K562 (cell line): ENCODE measurements around the gene LRRC8E. TPM values are rescaled to one million over a fixed set of nuclear protein-coding genes. Genes with fewer than 3 reads are reported as not detected.
A peak's percentile ranks its signal among the peaks of the same experiment; 100 is the strongest.

Source experiments
- ATAC-seq: fragments of 200-7000 bp; cut with Tn5 transposase; 3 replicates; pipeline ENCODE4 v1.9.1; 2020; ENCODE audit warnings: moderate library complexity
- BruUV-seq: library from RNA; stranded (reverse); fragments of 400-500 nt; replicated peaks from 2 replicates; lab custom pipeline; 2021; lab: Mats Ljungman, UMichigan
- CTCF ChIA-PET: fragments of 300-600 bp; formaldehyde crosslinking; extraction: SDS; loops from one replicate; lab custom pipeline; 2021; ENCODE audit warnings: low intra/inter-chr PET ratio; lab: Yijun Ruan, JAX
- POLR2A ChIA-PET: fragments of 300-600, 350-650 bp; sonication (Branson Sonifier 250); formaldehyde crosslinking; extraction: SDS; loops from one replicate; lab custom pipeline; 2021; ENCODE audit warnings: antibody characterized with exemption, inconsistent platforms; lab: Yijun Ruan, JAX
- DNase-seq, 4 experiments: peaks; one replicate each; pipeline versions ENCODE4 v3.0.0 to v3.0.0-alpha.2; 2011 to 2018; ENCODE audit warnings: low spot score in 3 of 4, mixed read lengths in 3 of 4; ENCODE audit errors: extremely low read depth in 1 of 4
- FAIRE-seq: peaks from 2 replicates; lab custom pipeline; 2011; peaks lifted over from hg19 to GRCh38; lab: Jason Lieb, UNC
- H2AFZ ChIP-seq: 2 replicates; pipeline ENCODE4 v1.6.0; 2011; ENCODE audit warnings: low read depth, low read length, control low read depth, inconsistent platforms
- H3K27ac ChIP-seq: fragments of 200-600 bp; 3 replicates; pipeline ENCODE4 v1.8.0; 2011; ENCODE audit warnings: low read depth, mild to moderate bottlenecking, control low read depth, inconsistent platforms, low read length, moderate library complexity, mixed read lengths; ENCODE audit errors: extremely low read depth
- H3K27me3 ChIP-seq, 2 experiments: fragments of 300-600 bp in 1 of 2; 2 replicates in 1 of 2; 3 replicates in 1 of 2; pipeline versions ENCODE4 v1.6.0 to v1.8.0; 2011; ENCODE audit warnings: inconsistent platforms in 2 of 2, low read length in 2 of 2, mild to moderate bottlenecking in 1 of 2, mixed read lengths in 1 of 2, moderate library complexity in 1 of 2; ENCODE audit not compliant: control insufficient read depth in 2 of 2, insufficient read depth in 2 of 2
- H3K36me3 ChIP-seq: fragments of 300-600 bp; 3 replicates; pipeline ENCODE4 v1.8.0; 2011; ENCODE audit warnings: mild to moderate bottlenecking, low read length, inconsistent platforms; ENCODE audit not compliant: control insufficient read depth, insufficient read depth
- H3K4me1 ChIP-seq, 2 experiments: fragments of 200-600 bp in 1 of 2; replicated peaks in 1 of 2; 2 replicates in 1 of 2; 3 replicates in 1 of 2; pipeline versions ENCODE4 v1.5.1 to v1.8.0; 2011; ENCODE audit warnings: inconsistent platforms in 2 of 2, low read length in 2 of 2, mild to moderate bottlenecking in 1 of 2, mixed read lengths in 1 of 2, moderate library complexity in 1 of 2; ENCODE audit not compliant: control insufficient read depth in 2 of 2, insufficient read depth in 2 of 2
- H3K4me2 ChIP-seq: 2 replicates; pipeline ENCODE4 v1.6.1; 2011; ENCODE audit warnings: low read length, control low read depth, inconsistent platforms, mixed read lengths; ENCODE audit not compliant: insufficient read depth
- H3K4me3 ChIP-seq: fragments of 200-600 bp; sonication (generic), shearing (Covaris generic); 2 replicates; pipeline ENCODE4 v1.5.1; 2016; ENCODE audit warnings: control low read depth, inconsistent platforms
- H3K79me2 ChIP-seq: fragments of 200-600 bp; 3 replicates; pipeline ENCODE4 v1.8.0; 2011; ENCODE audit warnings: low read length, inconsistent platforms; ENCODE audit not compliant: control insufficient read depth, insufficient read depth
- H3K9ac ChIP-seq, 2 experiments: 2 replicates each; pipeline versions ENCODE4 v1.6.0 to v1.6.1; 2011; ENCODE audit warnings: low read depth in 2 of 2, low read length in 2 of 2, control low read depth in 1 of 2, inconsistent platforms in 1 of 2, mild to moderate bottlenecking in 1 of 2, mixed read lengths in 1 of 2; ENCODE audit not compliant: insufficient read depth in 1 of 2
- H3K9me1 ChIP-seq: one replicate; pipeline ENCODE4 v1.6.0; 2011; ENCODE audit warnings: inconsistent platforms, mild to moderate bottlenecking, low read length, moderate library complexity; ENCODE audit not compliant: control insufficient read depth, insufficient read depth
- H3K9me3 ChIP-seq: replicated peaks from 2 replicates; pipeline ENCODE4 v1.5.1; 2011; ENCODE audit warnings: low read depth, low read length, inconsistent platforms; ENCODE audit not compliant: control insufficient read depth, insufficient read depth
- H4K20me1 ChIP-seq: replicated peaks from 2 replicates; pipeline ENCODE4 v1.6.1; 2011; ENCODE audit warnings: low read length, inconsistent platforms, mixed read lengths; ENCODE audit not compliant: control insufficient read depth, insufficient read depth
- CC2D1A ChIP-seq: fragments of 450-650 bp; IDR thresholded peaks from 2 replicates; pipeline ENCODE4 v1.6.1; 2017; ENCODE audit warnings: mild to moderate bottlenecking
- DMBX1 ChIP-seq: fragments of 250-450 bp; sonication (Bioruptor Pico); IDR thresholded peaks from 2 replicates; pipeline ENCODE4 v1.8.0; 2022; ENCODE audit warnings: inconsistent platforms, mild to moderate bottlenecking, moderate library complexity, borderline replicate concordance
- HBP1 ChIP-seq: fragments of 450-650 bp; formaldehyde crosslinking; IDR thresholded peaks from 2 replicates; pipeline ENCODE4 v1.4.0; 2022; ENCODE audit warnings: missing genetic modification characterization
- HDAC1 ChIP-seq, 2 experiments: fragments of 450-650 bp; IDR thresholded peaks; 2 replicates each; pipeline ENCODE4 v1.6.1; 2016 to 2017; ENCODE audit warnings: inconsistent platforms in 1 of 2, mild to moderate bottlenecking in 1 of 2, moderate library complexity in 1 of 2
- HMGN3 ChIP-seq: IDR thresholded peaks from 2 replicates; pipeline ENCODE4 v1.6.1; 2011; ENCODE audit warnings: borderline replicate concordance, low read depth, mild to moderate bottlenecking, mixed read lengths, low read length; ENCODE audit not compliant: insufficient read length; ENCODE audit errors: extremely low read depth
- NELFE ChIP-seq: IDR thresholded peaks from 2 replicates; pipeline ENCODE4 v1.6.1; 2011; ENCODE audit warnings: mild to moderate bottlenecking; ENCODE audit not compliant: insufficient read depth, insufficient read length
- PCBP1 ChIP-seq: fragments of 200-400 bp; formaldehyde crosslinking; IDR thresholded peaks from 2 replicates; pipeline ENCODE4 v1.6.1; 2018; ENCODE audit warnings: mild to moderate bottlenecking, low read depth, low read length; ENCODE audit not compliant: poor library complexity, severe bottlenecking
- POLR3A ChIP-seq: IDR thresholded peaks from 2 replicates; pipeline ENCODE4 v1.6.1; 2011; ENCODE audit warnings: borderline replicate concordance, mild to moderate bottlenecking, moderate library complexity; ENCODE audit not compliant: insufficient read length, insufficient read depth; ENCODE audit errors: extremely low read depth
- USF1 ChIP-seq: sonication (generic); formaldehyde crosslinking; IDR thresholded peaks from 2 replicates; pipeline ENCODE4 v1.9.0; 2022; ENCODE audit warnings: mild to moderate bottlenecking, missing genetic modification reagents
- ZNF239 ChIP-seq: fragments of 250-450 bp; sonication (Bioruptor Pico); IDR thresholded peaks from 2 replicates; pipeline ENCODE4 v1.4.0; 2020; ENCODE audit warnings: mild to moderate bottlenecking
- ZNF57 ChIP-seq: fragments of 450-650 bp; formaldehyde crosslinking; IDR thresholded peaks from 2 replicates; pipeline ENCODE4 v1.4.0; 2020; ENCODE audit warnings: mild to moderate bottlenecking, moderate library complexity
- whole genome bisulfite sequencing: fragments of 100-300 bp; shearing (Covaris generic); methylation state at CpG from one replicate; pipeline ENCODE4 v1.1.6; 2016; ENCODE audit warnings: low coverage, mixed read lengths; ENCODE audit not compliant: insufficient coverage; ENCODE audit errors: missing lambda C conversion rate; 5-methylcytosine and 5-hydroxymethylcytosine counted together
- in situ Hi-C: fragments of 300-500 bp; cut with MboI; formaldehyde crosslinking; loops from 4 replicates; pipeline ENCODE4 v1.15.0; 2018; ENCODE audit warnings: inconsistent platforms, mixed read lengths
- intact Hi-C: fragments of 100-400 bp; cut with micrococcal nuclease; formaldehyde crosslinking; loops from 2 replicates; pipeline ENCODE4 v1.14.2; 2022
- polyA plus RNA-seq, 8 experiments: library from polyadenylated mRNA; depleted of rRNA in 4 of 8; stranded (reverse) in 5 of 8; unstranded in 3 of 8; fragments of >200 nt; fragmentation: Nextera tagmentation in 2 of 8; fragmentation: Illumina TruSeq in 1 of 8; extraction: Ambion mirVana in 2 of 8; extraction: Trizol in 1 of 8; gene quantifications; 2 replicates each; pipeline versions ENCODE4 v1.2.1 to v1.2.3, GENCODE V29; 2011 to 2014; ENCODE audit warnings: inconsistent platforms in 1 of 8, missing spikeins in 1 of 8
- total RNA-seq, 7 experiments: library from RNA; depleted of rRNA in 6 of 7; stranded (reverse); fragments of >200 nt in 6 of 7; fragmentation: Illumina TruSeq in 2 of 7; extraction: Trizol in 2 of 7; gene quantifications; 2 replicates each; pipeline versions ENCODE4 v1.2.1 to v1.2.3, GENCODE V29; 2011 to 2021; ENCODE audit warnings: low replicate concordance in 1 of 7
- TF ChIP-seq, protein P1 (sequence below): fragments of 450-650 bp; conservative IDR thresholded peaks from 2 replicates; pipeline ENCODE4 v1.6.1; 2016; ENCODE audit warnings: missing genetic modification characterization, low read depth, mild to moderate bottlenecking, missing compliant biosample characterization, moderate library complexity
- TF ChIP-seq, protein P2 (sequence below): fragments of 450-650 bp; IDR thresholded peaks from 2 replicates; pipeline ENCODE4 v1.6.1; 2016; ENCODE audit warnings: antibody characterized with exemption

LRRC8E gene
- total and polyA plus RNA-seq, 9 of the 15 experiments (the other 6 are each of a cell fraction or from before 2014, with no cell fraction given) = 0.08 to 5.7 (median 3.5) TPM; not detected in 1

DNA sequence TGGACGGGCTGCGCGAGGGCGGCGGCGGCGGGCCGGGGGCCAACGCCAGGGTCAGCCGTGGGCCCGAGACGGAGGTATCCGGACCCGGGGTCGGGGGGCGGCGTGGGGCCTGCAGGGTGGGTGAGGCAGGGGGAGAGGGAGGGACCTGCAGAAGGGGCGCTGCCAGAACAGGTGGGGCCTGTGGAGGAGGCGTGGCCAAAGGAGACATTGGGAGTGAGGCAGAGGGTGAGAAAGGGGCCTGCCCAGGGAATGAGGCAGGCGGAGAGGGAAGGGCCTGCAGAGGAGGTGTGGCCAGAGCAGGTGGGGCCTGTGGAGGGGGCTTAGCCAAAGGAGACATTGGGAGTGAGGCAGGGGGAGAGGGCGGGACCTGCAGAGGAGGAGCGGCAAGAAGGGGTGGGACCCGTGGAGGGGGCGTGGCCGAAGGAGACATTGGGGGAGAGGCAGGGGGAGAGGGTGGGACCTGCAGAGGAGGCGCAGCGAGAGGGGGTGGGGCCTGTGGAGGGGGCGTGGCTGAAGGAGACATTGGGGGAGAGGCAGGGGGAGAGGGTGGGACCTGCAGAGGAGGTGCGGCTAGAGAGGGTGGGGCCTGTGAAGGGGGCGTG is 18.3 kb upstream of the LRRC8E start (continued):
- TF ChIP-seq HBP1 (CRISPR knock-in tag) (0 out of 2 replicates have a peak, but pooled peaks have one; percentile 40), NELFE (no peak), POLR3A (no peak), ZNF57 (CRISPR knock-in tag) (no peak), ZNF239 (CRISPR knock-in tag) (no peak)

DNA sequence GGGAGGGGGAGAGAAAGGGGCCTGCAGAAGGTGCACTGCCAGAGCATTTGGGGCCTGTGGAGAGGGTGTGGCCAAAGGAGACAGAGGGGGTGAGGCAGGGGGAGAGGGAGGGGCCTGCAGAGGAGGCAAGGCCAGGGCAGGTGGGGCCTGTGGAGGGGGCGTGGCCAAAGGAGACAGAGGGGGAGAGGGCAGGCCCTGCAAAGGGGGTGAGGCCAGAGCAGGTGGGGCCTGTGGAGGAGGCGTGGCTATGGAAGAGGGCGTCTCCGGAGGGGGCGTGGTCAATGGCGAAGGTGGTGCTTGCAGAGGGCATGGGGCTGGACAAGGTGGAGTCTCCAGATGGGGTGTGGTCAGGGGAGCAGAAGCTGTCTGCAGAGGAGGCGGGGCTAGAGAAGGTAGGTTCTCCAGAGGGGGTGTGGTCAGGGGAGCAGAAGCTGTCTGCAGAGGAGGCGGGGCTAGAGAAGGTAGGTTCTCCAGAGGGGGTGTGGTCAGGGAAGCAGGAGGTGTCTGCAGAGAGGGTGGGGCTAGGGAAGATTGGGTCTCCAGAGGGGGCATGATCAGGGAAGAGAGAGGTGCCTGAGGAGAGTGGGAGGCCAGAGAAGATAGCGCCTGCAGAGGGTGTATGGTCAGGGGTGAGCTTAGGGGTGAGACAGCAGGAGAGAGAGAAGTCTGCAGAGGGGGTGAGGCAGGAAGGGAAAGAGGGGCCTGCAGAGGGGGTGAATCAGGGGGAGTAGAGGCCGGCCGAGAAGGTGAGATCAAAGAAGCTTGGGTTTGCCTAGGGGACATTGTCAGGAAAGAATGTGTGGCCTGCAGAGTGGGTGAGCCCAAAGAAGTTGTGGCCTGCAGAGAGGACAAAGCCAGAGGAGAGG is 17.5 kb upstream of the LRRC8E start:
- POLR2A ChIA-PET = interaction anchor here (0.5 to 1.2 kb wide), 8 partner anchors 13 to 541 kb away, joined by 3 to 5 read pairs (median 4); partner anchors contain the start of gene SNAPC2
- H3K9me1 ChIP-seq = no peaks in the 10 kb centered on the region
- peaks cover 13% of the 10 kb centered on the region for H4K20me1 ChIP-seq
- peaks cover 10 to 81% of the 10 kb centered on the region in 2 experiments; a peak in 4 of 5 replicates for H3K4me1 ChIP-seq
- peak overlapping the region; percentile 97 for H3K4me2 ChIP-seq
- in situ Hi-C loops (no loop called here), intact Hi-C loops (loop anchor here (2.0 to 5.0 kb wide), 2 partner anchors 32 to 51 kb away; partner anchors contain the start of genes MAP2K7 and SNAPC2)
- no peaks in the 10 kb centered on the region for H3K9me3 ChIP-seq
- H3K79me2 ChIP-seq = no peaks in the 10 kb centered on the region
- WGBS = 0% methylated on average over 10 of the region's 11 CpGs
- no peaks in the 10 kb centered on the region for H3K36me3 ChIP-seq
- BruUV-seq = no TSS peak
- ATAC-seq (peak; percentile 62), FAIRE-seq (peak; percentile 100), DNase-seq (peak; percentile 73 to 98 (median 85))
- H3K4me3 ChIP-seq = peak overlapping the region; percentile 75
- no peaks in the 10 kb centered on the region; a peak in 1 of 5 replicates for H3K27me3 ChIP-seq
- H3K9ac ChIP-seq = no peak overlapping the region
- CTCF ChIA-PET = no interaction called here
- H2AFZ ChIP-seq = peak overlapping the region; percentile 98
- H3K27ac ChIP-seq = peak overlapping the region; percentile 81; the same call in 2 of the 3 replicates
- TF ChIP-seq CC2D1A = peak; percentile 25; the same call in 1 of the 2 replicates
- peak; percentile 38; the same call in 1 of the 2 replicates for TF ChIP-seq USF1 (CRISPR knock-in tag)
- no peak for TF ChIP-seq DMBX1 (CRISPR knock-in tag)
- TF ChIP-seq, protein P1, sequence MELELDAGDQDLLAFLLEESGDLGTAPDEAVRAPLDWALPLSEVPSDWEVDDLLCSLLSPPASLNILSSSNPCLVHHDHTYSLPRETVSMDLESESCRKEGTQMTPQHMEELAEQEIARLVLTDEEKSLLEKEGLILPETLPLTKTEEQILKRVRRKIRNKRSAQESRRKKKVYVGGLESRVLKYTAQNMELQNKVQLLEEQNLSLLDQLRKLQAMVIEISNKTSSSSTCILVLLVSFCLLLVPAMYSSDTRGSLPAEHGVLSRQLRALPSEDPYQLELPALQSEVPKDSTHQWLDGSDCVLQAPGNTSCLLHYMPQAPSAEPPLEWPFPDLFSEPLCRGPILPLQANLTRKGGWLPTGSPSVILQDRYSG (tag) = no peak
- TF ChIP-seq, protein P2, sequence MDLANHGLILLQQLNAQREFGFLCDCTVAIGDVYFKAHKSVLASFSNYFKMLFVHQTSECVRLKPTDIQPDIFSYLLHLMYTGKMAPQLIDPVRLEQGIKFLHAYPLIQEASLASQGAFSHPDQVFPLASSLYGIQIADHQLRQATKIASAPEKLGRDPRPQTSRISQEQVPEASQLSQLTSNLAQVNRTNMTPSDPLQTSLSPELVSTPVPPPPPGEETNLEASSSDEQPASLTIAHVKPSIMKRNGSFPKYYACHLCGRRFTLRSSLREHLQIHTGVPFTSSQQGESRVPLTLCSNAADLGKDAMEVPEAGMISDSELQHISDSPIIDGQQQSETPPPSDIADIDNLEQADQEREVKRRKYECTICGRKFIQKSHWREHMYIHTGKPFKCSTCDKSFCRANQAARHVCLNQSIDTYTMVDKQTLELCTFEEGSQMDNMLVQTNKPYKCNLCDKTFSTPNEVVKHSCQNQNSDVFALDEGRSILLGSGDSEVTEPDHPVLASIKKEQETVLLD = 0 out of 2 replicates have a peak, but pooled peaks have one; percentile 17
- peak in 1 of 2 experiments; percentile 66; a peak in 2 of 4 replicates for TF ChIP-seq HDAC1 (IDR thresholded peaks at IDR 0.05)
- no peak for TF ChIP-seq HMGN3
- no peak for TF ChIP-seq PCBP1
